SU-DHL-6 (cell line): ENCODE measurements around the gene LILRB3.

Experiments
- EZH2phosphoT487 ChIP-seq: fragments of 200-600 bp; sonication (generic), shearing (Covaris generic); conservative IDR thresholded peaks from 2 replicates; pipeline ENCODE4 v1.6.1; 2018; ENCODE audit warnings: mild to moderate bottlenecking, antibody characterized with exemption, low read length, moderate library complexity, mixed read lengths
- TF ChIP-seq, protein P1 (sequence below): fragments of 200-600 bp; sonication (generic); IDR thresholded peaks from one replicate; pipeline ENCODE4 v1.5.1; 2017; ENCODE audit warnings: antibody characterized with exemption, mild to moderate bottlenecking, low read length, moderate library complexity; ENCODE audit not compliant: insufficient read depth, poor library complexity, severe bottlenecking

DNA sequence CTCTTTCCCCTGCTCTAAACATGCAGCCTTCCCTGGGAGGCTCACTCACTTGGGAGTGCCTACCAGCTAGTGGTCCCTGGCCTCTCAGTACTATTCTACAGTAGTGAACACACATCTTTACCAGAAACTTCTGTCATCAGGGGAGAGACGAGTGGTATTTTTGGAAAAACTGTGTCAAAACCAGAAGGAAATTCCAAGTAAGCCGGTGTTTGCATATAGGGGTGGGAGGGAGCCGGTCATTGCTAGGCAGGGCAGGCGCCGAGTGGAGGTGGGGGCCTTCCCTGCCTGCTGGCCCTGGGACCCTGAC lies 15.2 kb downstream of the LILRB3 start:
- TF ChIP-seq, protein P1, sequence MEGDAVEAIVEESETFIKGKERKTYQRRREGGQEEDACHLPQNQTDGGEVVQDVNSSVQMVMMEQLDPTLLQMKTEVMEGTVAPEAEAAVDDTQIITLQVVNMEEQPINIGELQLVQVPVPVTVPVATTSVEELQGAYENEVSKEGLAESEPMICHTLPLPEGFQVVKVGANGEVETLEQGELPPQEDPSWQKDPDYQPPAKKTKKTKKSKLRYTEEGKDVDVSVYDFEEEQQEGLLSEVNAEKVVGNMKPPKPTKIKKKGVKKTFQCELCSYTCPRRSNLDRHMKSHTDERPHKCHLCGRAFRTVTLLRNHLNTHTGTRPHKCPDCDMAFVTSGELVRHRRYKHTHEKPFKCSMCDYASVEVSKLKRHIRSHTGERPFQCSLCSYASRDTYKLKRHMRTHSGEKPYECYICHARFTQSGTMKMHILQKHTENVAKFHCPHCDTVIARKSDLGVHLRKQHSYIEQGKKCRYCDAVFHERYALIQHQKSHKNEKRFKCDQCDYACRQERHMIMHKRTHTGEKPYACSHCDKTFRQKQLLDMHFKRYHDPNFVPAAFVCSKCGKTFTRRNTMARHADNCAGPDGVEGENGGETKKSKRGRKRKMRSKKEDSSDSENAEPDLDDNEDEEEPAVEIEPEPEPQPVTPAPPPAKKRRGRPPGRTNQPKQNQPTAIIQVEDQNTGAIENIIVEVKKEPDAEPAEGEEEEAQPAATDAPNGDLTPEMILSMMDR, result no peak
- no peak for TF ChIP-seq EZH2phosphoT487
